H1 (cell line): ENCODE data around the gene PHOSPHO2. TPM values are rescaled to one million over a fixed set of nuclear protein-coding genes. Genes with fewer than 3 reads are reported as not detected.

Experiments
- BCL11A ChIP-seq, 2 experiments: IDR thresholded peaks; one replicate each; pipeline ENCODE4 v1.6.1; 2011; ENCODE audit warnings: low read depth in 2 of 2, low read length in 2 of 2, mild to moderate bottlenecking in 2 of 2
- CHD7 ChIP-seq: fragments of 300-600 bp; sonication (generic); IDR thresholded peaks from 2 replicates; pipeline ENCODE4 v1.7.1; 2012; ENCODE audit warnings: low read length, moderate library complexity, mild to moderate bottlenecking, inconsistent platforms; ENCODE audit not compliant: insufficient replicate concordance
- CTCF ChIP-seq, 3 experiments: IDR thresholded peaks; 1 replicate in 2 of 3; 2 replicates in 1 of 3; pipeline versions ENCODE4 v1.5.1 to v1.6.1; 2011; ENCODE audit warnings: low read length in 3 of 3, mild to moderate bottlenecking in 3 of 3, inconsistent platforms in 2 of 3, low read depth in 1 of 3, moderate library complexity in 1 of 3; ENCODE audit not compliant: insufficient read depth in 1 of 3; ENCODE audit errors: control extremely low read depth in 1 of 3
- MAFK ChIP-seq: IDR thresholded peaks from 2 replicates; pipeline ENCODE4 v1.6.1; 2012; ENCODE audit warnings: low read depth, mild to moderate bottlenecking, improper control_type of control experiment, low read length
- MAX ChIP-seq: IDR thresholded peaks from 2 replicates; pipeline ENCODE4 v1.6.1; 2012; ENCODE audit warnings: inconsistent platforms
- NRF1 ChIP-seq: IDR thresholded peaks from 2 replicates; pipeline ENCODE4 v1.6.1; 2011; ENCODE audit warnings: mild to moderate bottlenecking, low read depth, low read length, improper control_type of control experiment
- RFX5 ChIP-seq: IDR thresholded peaks from 2 replicates; pipeline ENCODE4 v1.6.1; 2011; ENCODE audit warnings: low read depth, low read length, improper control_type of control experiment, borderline replicate concordance
- SP1 ChIP-seq: IDR thresholded peaks from 2 replicates; pipeline ENCODE4 v1.6.1; 2011; ENCODE audit warnings: low read depth, low read length
- SRF ChIP-seq: IDR thresholded peaks from 2 replicates; pipeline ENCODE4 v1.6.1; 2011; ENCODE audit warnings: mild to moderate bottlenecking, low read depth, low read length, moderate library complexity
- polyA plus RNA-seq, 7 experiments: library from polyadenylated mRNA; depleted of rRNA in 3 of 7; stranded (reverse) in 5 of 7; unstranded in 2 of 7; fragments of >200 nt in 5 of 7; fragments of 200-250 nt in 2 of 7; gene quantifications; 1 replicate in 5 of 7; 2 replicates in 1 of 7; 4 replicates in 1 of 7; pipeline versions ENCODE4 v1.2.1 to v1.2.3, GENCODE V29; 2011 to 2013; ENCODE audit warnings: missing spikeins in 2 of 7, mixed read lengths in 2 of 7
- total RNA-seq: library from RNA; stranded (reverse); fragmentation: NEBNext Ultra II Directional; extraction: Animal tissue kit (Norgen Biotek cat#: 25700); gene quantifications from 2 replicates; pipeline ENCODE4 v1.2.1, GENCODE V29; 2021

Gene PHOSPHO2
- total and polyA plus RNA-seq, 2 of the 8 experiments (the other 6 are each of a cell fraction or from before 2014, with no cell fraction given), result 2.4 to 8.5 TPM

- TF ChIP-seq CHD7 (no peak), RFX5 (no peak), SP1 (no peak), CTCF (IDR thresholded peaks at IDR 0.05; ENCODE audit: control extremely low read depth in 1 of 3, insufficient read depth in 1 of 3, low read depth in 1 of 3, low read length in 3 of 3) (no peak), MAFK (no peak), BCL11A (IDR thresholded peaks at IDR 0.05; ENCODE audit: low read depth in 2 of 2, low read length in 2 of 2) (no peak), SRF (no peak), MAX (no peak), NRF1 (no peak)
Measured at GRCh38 chr2:169709331-169709730, 15.1 kb downstream of the PHOSPHO2 start (continued).
